Measurements from ENCODE around the gene HOXA2. TPM values are rescaled to one million over a fixed set of nuclear protein-coding genes. Genes with fewer than 3 reads are reported as not detected.

Gene HOXA2
- total RNA-seq, 4 donors from 2014 or later, result 0.29 to 0.88 (median 0.38) TPM; not detected in 1

- DNase-seq (no peak), ATAC-seq (no peak)
- intact Hi-C loops (cut with DNase I; ENCODE audit: low total_unique reads), result no loop called here
- Histone ChIP-seq H3K27ac (peak overlapping the region in 3 of 4 donors; percentile 25 to 95 (median 32)), H3K9me3 (no peaks in the 10 kb centered on the region), H3K4me3 (no peak overlapping the region), H3K4me1 (peaks cover 39% of the 10 kb centered on the region in 2 donors), H3K36me3 (no peaks in the 10 kb centered on the region), H3K27me3 (no peaks in the 10 kb centered on the region)
- in situ Hi-C loops (cut with MboI; ENCODE audit: low sequenced_read_pairs in 4 of 4), result no loop called here
- TF ChIP-seq CTCF (IDR thresholded peaks at IDR 0.05 in 4 of 5, conservative IDR thresholded peaks at IDR 0.05 in 1 of 5) (no peak), POLR2A (IDR thresholded peaks at IDR 0.05) (no peak)
These were observed 36.0 kb upstream of the HOXA2 start for GRCh38 chr7:27138472-27138871.

- no peaks in the 10 kb centered on the region for H3K27me3 ChIP-seq
- H3K4me3 ChIP-seq, result no peak overlapping the region
- no peak for DNase-seq
- H3K4me1 ChIP-seq, result peaks cover 41% of the 10 kb centered on the region in 2 donors
- TF ChIP-seq POLR2A (IDR thresholded peaks at IDR 0.05) (no peak), CTCF (IDR thresholded peaks at IDR 0.05 in 4 of 5, conservative IDR thresholded peaks at IDR 0.05 in 1 of 5) (no peak)
- intact Hi-C loops (cut with DNase I; ENCODE audit: low total_unique reads), result no loop called here
- no peaks in the 10 kb centered on the region for H3K36me3 ChIP-seq
- H3K27ac ChIP-seq, result peak overlapping the region; percentile 9 to 95 (median 42)
- H3K9me3 ChIP-seq, result no peaks in the 10 kb centered on the region
- no peak for ATAC-seq
- in situ Hi-C loops (cut with MboI; ENCODE audit: low sequenced_read_pairs in 4 of 4), result no loop called here
These were observed 35.3 kb upstream of the HOXA2 start for GRCh38 chr7:27137640-27138315.

GRCh38 chr7:27134392-27134791 is 31.9 kb upstream of the HOXA2 start:
- peaks cover 45 to 51% of the 10 kb centered on the region in 2 donors for H3K4me1 ChIP-seq
- no peaks in the 10 kb centered on the region for H3K27me3 ChIP-seq
- peak in 1 of 2 donors; percentile 78 for DNase-seq
- no peaks in the 10 kb centered on the region for H3K36me3 ChIP-seq
- ATAC-seq, result peak; percentile 51 to 75
- peak overlapping the region; percentile 70 to 95 (median 78) for H3K27ac ChIP-seq
- peak overlapping the region in 1 of 4 donors; percentile 3 for H3K4me3 ChIP-seq
- intact Hi-C loops (cut with DNase I; ENCODE audit: low total_unique reads) (loop anchor here (2.0 to 5.0 kb wide), 2 partner anchors 33 to 280 kb away; partner anchors contain the start of gene HOXA9), in situ Hi-C loops (cut with MboI; ENCODE audit: low sequenced_read_pairs in 4 of 4) (no loop called here)
- H3K9me3 ChIP-seq, result no peaks in the 10 kb centered on the region
- TF ChIP-seq POLR2A (IDR thresholded peaks at IDR 0.05), result no peak
- TF ChIP-seq CTCF (IDR thresholded peaks at IDR 0.05 in 4 of 5, conservative IDR thresholded peaks at IDR 0.05 in 1 of 5), result no peak

- no peak for ATAC-seq
- Histone ChIP-seq H3K4me3 (peak overlapping the region in 1 of 4 donors; percentile 3), H3K27me3 (no peaks in the 10 kb centered on the region)
These were observed 31.1 kb upstream of the HOXA2 start for GRCh38 chr7:27133409-27134231.

More at GRCh38 chr7:27133409-27134231, 31.1 kb upstream of the HOXA2 start:
- Histone ChIP-seq H3K27ac (peak overlapping the region; percentile 70 to 95 (median 78)), H3K36me3 (no peaks in the 10 kb centered on the region), H3K9me3 (no peaks in the 10 kb centered on the region), H3K4me1 (peaks cover 52 to 58% of the 10 kb centered on the region in 2 donors)
- in situ Hi-C loops (cut with MboI; ENCODE audit: low sequenced_read_pairs in 4 of 4), result no loop called here
- no peak for DNase-seq
- intact Hi-C loops (cut with DNase I; ENCODE audit: low total_unique reads), result loop anchor here (2.0 to 5.0 kb wide), 2 partner anchors 34 to 279 kb away; partner anchors contain the start of gene HOXA9
- TF ChIP-seq CTCF (IDR thresholded peaks at IDR 0.05 in 4 of 5, conservative IDR thresholded peaks at IDR 0.05 in 1 of 5) (no peak), POLR2A (IDR thresholded peaks at IDR 0.05) (no peak)

All from gastrocnemius medialis (tissue), 4 donors.